Ovary (tissue), 3 donors: ENCODE results near the gene RASSF10.

Experiments
- CTCF ChIP-seq, 3 donors: fragments of 450-650 bp in 2 of 3; fragments of 200-600 bp in 1 of 3; IDR thresholded peaks; one replicate each; pipeline versions ENCODE4 v1.5.1 to v1.8.0; 2016 to 2022; ENCODE audit warnings: antibody characterized with exemption in 3 of 3, mild to moderate bottlenecking in 1 of 3
- EP300 ChIP-seq: sonication (generic); formaldehyde crosslinking; IDR thresholded peaks from one replicate; pipeline ENCODE4 v1.6.1; 2017; ENCODE audit warnings: antibody characterized with exemption
- donor health status: DM: no; HTN: no; CAD: no.

- TF ChIP-seq EP300 (no peak), CTCF (IDR thresholded peaks at IDR 0.05) (no peak)
Measured at GRCh38 chr11:13000721-13001120, 8.4 kb upstream of the RASSF10 start.
